GM12864 (cell line): ENCODE results near the gene MAP3K14.

Source experiments
- DNase-seq: peaks from one replicate; pipeline ENCODE4 v3.0.0-alpha.2; 2011; ENCODE audit warnings: low read depth
- H3K4me3 ChIP-seq: 2 replicates; pipeline ENCODE4 v1.5.1; 2011; ENCODE audit warnings: mild to moderate bottlenecking, low read depth, low read length, control low read depth
- TF ChIP-seq, protein P1 (sequence below): IDR thresholded peaks from 2 replicates; pipeline ENCODE4 v1.5.1; 2011; ENCODE audit warnings: low read depth, mild to moderate bottlenecking, moderate library complexity, low read length, control low read depth, inconsistent platforms; ENCODE audit errors: missing control alignments

MAP3K14 gene

DNA sequence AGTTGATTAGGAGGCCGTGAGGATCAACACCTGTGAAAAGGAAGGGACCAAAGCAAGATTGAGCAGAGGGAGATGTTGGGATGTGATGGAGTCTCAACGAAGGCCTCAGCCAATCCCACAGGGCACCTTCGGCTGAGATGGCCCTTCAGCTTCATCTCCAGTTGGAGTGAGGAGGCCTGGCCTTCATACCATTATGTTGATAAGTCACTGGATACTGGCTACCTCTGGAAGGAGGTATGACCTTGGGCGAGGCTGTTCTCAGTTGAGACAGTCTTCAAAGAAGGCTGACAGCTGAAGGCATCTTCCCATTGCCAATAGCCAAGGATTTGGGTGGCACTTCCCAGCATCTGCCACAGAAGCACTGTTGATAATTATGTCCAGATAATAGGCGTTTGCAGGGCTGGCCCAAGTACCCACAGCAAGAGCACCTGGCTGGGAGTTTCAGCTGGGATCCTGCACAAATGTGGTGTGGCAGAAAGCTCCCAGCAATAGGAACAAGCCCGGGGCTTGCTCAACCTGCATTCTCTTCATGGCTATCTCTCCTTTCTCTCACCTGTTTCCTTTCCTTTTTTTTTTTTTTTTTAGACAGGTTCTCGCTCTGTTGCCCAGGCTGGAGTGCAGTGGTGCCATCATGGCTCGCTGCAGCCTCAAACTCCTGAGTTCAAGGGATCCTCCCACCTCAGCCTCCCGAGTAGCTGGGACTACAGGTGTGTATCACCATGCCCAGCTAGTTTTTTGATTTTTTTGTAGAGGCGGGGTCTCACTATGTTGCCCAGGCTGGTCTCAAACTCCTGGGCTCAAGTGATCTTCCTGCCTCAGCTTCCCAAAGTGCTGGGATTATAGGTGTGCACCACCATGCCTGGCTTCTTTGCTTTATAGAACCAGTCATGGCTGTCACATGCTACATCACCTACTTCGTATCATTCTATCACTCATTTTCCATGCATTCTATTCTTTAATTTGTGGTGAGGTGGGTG, 18.2 kb upstream of the MAP3K14 start:
- no peak for DNase-seq
- TF ChIP-seq, protein P1, sequence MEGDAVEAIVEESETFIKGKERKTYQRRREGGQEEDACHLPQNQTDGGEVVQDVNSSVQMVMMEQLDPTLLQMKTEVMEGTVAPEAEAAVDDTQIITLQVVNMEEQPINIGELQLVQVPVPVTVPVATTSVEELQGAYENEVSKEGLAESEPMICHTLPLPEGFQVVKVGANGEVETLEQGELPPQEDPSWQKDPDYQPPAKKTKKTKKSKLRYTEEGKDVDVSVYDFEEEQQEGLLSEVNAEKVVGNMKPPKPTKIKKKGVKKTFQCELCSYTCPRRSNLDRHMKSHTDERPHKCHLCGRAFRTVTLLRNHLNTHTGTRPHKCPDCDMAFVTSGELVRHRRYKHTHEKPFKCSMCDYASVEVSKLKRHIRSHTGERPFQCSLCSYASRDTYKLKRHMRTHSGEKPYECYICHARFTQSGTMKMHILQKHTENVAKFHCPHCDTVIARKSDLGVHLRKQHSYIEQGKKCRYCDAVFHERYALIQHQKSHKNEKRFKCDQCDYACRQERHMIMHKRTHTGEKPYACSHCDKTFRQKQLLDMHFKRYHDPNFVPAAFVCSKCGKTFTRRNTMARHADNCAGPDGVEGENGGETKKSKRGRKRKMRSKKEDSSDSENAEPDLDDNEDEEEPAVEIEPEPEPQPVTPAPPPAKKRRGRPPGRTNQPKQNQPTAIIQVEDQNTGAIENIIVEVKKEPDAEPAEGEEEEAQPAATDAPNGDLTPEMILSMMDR: no peak
- no peak overlapping the region for H3K4me3 ChIP-seq

DNA sequence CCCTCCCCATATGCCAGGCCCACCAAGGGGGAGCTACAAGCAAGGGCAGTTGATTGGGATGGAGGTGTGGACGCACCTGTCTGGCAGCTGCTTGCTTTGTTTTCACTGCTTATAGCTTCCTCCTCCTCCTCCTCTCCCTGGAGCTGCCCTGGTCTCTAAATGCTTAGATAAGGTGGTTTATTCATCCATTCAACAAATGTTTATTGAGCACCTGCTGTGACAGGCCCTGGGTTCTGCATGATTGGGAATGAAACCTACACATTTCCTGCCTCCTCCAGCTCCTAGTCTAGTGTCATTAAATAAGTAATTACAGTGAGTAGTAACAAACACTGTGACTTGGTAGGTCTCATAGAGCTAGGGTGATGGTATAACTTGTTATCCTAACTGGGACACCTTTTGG, 17.4 kb upstream of the MAP3K14 start:
- no peak overlapping the region for H3K4me3 ChIP-seq
- DNase-seq: no peak
- TF ChIP-seq, protein P1: no peak

DNA sequence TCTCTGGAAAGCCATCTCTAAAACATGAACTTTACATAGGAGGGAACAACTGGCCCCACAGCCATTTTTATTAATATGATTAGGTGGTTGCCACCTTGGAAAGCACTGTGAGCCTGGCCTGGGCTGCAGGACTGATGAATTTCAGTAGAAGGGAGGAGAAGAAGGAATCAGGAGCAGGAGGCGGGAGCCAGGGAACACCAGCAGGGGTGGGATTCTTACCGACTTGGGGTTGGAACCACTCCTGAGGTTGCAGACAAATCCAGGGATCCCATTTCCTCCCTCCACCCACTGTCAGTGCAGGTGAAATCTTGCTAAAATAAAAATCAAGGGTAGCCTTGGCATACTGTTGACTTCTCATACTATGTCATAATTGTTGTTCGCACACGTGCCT, 16.9 kb upstream of the MAP3K14 start:
- H3K4me3 ChIP-seq: no peak overlapping the region
- no peak for DNase-seq
- TF ChIP-seq, protein P1: no peak

DNA sequence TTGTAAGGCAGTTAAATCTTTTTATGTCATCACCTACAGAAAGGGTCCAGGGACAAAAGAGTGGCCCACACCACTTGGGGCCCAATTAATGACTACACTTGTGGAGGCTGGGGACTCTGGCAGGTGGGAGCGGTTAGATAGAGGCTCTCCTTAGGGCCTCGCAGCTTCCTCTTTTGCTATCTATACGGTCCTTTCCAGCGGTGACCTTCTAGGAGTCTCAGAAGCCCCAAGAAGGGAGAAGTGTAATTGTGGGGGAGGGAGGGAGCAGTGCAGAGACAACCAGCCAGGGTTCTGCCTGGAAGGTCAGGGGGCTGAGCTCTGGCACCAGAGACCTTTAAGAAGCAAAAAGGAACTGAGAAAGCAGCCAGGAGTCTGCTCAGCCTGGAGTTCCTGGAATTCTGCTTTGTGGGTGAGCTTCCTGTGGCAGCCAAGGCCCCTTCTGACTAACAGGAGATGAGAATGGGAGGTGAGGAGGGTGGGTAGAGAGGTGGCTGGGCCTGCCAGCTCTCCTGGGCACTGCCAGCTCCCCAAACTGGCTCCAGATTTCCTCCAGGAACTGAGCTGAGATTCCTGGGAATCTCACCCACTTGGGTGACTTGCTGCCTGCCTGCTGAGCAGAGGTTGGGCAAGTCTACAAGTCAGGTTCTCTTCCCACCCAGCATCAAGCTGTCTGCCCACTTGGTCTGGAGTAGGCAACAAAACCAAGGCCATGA, 16.3 kb upstream of the MAP3K14 start:
- TF ChIP-seq, protein P1: no peak
- DNase-seq: peak; percentile 70
- H3K4me3 ChIP-seq: no peak overlapping the region

DNA sequence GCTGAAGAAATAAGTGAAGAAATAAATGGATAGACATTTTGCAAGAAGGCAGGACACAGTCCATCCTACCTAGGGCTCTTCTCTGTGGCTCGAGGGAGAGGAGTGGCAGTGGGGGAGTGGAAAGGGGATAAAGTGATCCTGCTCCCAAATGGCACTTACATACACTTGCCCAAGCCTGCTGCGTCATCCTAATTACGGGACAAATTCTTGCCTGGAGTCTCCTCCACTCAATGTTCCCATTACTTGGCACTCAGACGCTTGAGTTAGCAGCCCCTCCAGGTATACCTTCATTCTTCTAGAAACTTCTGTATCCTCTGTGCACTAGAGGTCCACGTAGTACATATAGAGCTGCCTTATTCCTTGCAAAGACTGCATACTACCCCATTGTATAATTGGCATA, 15.7 kb upstream of the MAP3K14 start:
- no peak overlapping the region for H3K4me3 ChIP-seq
- DNase-seq: no peak
- TF ChIP-seq, protein P1: no peak

DNA sequence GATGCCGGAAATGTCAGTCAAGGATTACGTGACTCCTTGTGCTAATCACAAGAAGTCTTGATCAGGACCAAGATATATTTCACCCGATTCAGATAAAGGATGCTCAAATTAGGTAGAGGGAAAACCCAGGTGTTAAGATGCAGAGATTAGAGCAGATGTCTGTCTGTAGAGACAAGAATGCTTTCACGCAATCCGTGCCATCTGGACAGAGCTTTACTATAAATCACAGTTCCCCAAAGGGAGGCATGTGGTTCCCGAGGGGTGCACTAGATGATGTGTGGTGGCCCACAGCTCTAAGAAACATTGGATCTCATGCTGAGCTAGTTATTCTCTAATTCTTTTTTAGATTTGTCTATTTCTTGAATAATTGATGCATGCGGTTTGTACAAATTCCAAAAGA, 9.8 kb upstream of the MAP3K14 start:
- H3K4me3 ChIP-seq: no peak overlapping the region
- DNase-seq: no peak
- TF ChIP-seq, protein P1: no peak
